Tibial nerve (tissue), 3 donors: Measurements from ENCODE around the gene ALG1L2.
"Not testable (repeated sequence)": the region's sequence is repeated elsewhere in the genome, so short reads cannot be mapped to it uniquely, and the experiment has no call there.

Experiments
- CTCF ChIP-seq, 5 experiments: fragments of 200-600 bp in 3 of 5; fragments of 450-650 bp in 2 of 5; sonication (generic) in 3 of 5; IDR thresholded peaks; one replicate each; pipeline ENCODE4 v1.5.1; 2016 to 2019; ENCODE audit warnings: antibody characterized with exemption in 5 of 5, mild to moderate bottlenecking in 3 of 5, moderate library complexity in 2 of 5
- POLR2A ChIP-seq, 2 donors: fragments of 450-650 bp; IDR thresholded peaks; one replicate each; pipeline ENCODE4 v1.6.1; 2017; ENCODE audit warnings: antibody characterized with exemption in 2 of 2, mild to moderate bottlenecking in 2 of 2, moderate library complexity in 2 of 2

- not testable (repeated sequence) for TF ChIP-seq CTCF, POLR2A (IDR thresholded peaks at IDR 0.05)
Measured at GRCh38 chr3:130097096-130097495, 15.5 kb downstream of the ALG1L2 start.
